RPMI8226 (cell line): ENCODE results near the gene NCAM1.

Experiments
- DNase-seq: peaks from one replicate; pipeline ENCODE4 v3.0.0-alpha.2; 2015

The NCAM1 gene

GRCh38 chr11:112971195-112971594, 10.0 kb downstream of the NCAM1 start:
- no peak for DNase-seq

DNA sequence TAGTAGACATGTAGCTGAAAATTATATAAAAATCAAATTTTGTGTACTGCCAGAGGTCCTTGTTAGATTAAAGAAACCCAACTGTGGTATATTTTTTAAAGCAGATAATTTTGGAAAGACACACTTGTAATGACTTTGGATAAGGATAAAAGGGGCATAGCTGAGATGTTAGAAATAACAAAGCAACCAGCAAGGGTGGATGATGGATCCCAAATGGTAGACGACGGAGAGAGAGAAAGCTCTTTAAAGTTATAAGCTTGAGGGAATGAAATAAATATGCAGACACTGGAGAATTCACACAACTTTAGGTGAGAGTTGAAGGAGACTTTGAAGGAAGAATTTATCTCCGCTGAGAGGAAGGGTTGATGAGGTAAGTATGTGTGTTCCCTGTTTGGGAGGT, 10.6 kb downstream of the NCAM1 start:
- DNase-seq: no peak

GRCh38 chr11:112972399-112973145, 11.4 kb downstream of the NCAM1 start:
- DNase-seq: no peak

DNA sequence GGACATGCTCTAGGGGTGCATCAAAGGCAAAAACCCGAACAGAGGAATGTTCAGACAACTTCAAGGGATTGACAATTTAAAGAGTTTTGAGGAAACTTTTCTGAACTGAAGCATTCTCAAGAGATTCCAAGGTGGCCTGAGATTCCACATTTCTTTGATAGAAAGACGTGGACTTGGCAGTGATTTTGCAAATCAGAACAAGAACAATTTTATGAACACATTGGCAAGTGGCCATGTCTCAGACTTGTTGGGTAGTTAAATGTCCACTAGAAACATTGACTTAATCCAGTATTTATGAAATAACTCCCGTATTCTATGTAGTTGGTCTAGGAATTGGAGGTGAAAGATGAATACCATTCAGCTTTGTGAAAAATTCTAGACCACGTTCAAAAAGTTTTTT, 13.8 kb downstream of the NCAM1 start:
- no peak for DNase-seq

DNA sequence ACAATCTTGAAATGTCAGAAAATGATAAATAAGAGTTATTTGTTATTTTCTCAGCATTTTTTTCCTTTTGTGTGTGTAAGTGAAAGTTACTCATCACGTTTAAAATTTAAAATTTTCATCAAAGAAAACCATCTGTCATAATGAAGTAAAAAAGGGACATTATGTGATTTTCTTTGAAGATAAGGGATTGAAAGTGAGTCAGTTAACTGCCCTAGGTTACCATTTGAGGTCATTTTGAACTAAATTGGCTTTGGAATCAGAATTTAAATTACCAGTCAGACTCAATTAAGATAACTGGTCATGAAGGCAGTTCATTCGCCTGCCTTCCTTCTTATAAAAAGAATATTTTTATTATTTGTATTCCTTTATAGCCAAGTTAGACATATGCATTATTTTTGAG, 14.3 kb downstream of the NCAM1 start:
- DNase-seq: no peak

DNA sequence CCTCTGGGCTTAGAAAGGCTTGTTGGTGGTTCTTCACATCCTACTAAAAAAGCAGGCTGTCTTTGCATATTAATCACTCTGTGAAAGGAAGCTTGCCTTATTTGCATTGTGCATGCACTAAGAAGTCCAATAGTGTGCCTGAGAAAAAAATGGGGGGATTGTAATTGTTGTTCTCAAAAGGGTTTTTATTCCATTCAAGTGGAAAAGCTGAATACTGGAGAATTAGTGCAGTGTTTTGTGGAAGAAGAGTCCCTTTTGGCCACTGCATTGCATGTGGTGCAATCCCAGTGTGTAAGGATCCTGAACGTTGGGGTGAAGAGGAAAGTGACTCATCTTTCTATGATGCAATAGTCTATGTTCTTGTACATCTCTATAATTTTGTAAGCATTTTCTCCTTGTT, 16.5 kb downstream of the NCAM1 start:
- DNase-seq: no peak

DNA sequence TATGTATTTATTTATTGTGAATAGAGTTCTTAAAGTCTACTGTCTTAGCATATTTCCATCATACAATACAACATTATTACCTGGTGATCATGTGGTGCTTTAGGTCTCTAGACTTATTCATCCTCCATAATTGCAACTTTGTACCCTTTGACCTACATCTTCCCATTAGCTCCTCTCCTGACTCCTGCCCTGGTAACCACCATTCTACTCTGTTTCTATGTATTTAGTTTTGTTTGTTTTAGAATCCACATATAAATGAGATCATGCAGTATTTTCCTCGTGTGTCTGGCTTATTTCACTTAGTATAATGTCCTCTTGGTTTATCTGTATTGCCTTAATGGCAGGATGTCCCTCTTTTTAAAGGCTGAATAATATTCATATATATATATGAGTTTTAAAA, 22.7 kb downstream of the NCAM1 start:
- DNase-seq: no peak

DNA sequence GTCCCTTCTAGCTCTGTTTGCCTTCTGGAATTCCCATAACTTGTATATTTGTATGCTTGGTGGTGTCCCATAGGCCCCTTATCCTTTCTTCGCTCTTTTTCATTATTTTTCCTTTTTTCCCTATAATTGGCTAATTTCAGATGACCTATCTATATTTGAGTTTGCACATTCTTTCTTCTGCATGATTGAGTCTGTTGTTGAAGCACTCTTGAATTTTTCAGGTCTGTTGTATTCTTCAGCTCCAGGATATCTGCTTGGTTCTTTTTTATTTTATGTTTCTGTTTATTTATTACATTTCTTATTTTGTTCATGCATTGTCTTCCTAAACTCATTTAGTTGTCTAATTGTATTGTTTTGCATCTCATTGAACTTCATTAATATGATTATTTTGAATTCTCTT, 28.0 kb downstream of the NCAM1 start:
- no peak for DNase-seq

DNA sequence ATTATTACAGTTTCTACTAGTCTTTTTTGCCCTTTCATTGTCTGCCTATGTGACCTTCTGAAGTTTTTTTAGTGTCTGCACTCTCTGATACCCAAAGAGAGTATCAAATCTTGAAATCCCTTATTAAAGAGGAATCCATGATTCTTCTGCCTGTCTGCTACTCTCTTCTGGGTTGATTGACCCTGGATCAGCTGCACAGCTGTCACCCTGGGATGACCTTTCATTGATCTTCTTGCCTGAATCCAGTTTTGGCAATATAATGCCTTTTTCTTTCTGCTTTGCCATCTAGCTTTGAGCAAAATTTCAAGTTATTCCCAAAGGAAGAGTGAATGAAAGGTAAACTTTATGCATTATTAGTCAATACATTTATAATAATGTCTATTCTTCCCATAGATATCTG, 32.6 kb downstream of the NCAM1 start:
- DNase-seq: no peak

GRCh38 chr11:112995423-112996090, 34.3 kb downstream of the NCAM1 start:
- no peak for DNase-seq

- DNase-seq: no peak
Observed at GRCh38 chr11:112996994-112997393, 35.8 kb downstream of the NCAM1 start.

- DNase-seq: no peak
Observed at GRCh38 chr11:112997857-112998466, 36.7 kb downstream of the NCAM1 start.

DNA sequence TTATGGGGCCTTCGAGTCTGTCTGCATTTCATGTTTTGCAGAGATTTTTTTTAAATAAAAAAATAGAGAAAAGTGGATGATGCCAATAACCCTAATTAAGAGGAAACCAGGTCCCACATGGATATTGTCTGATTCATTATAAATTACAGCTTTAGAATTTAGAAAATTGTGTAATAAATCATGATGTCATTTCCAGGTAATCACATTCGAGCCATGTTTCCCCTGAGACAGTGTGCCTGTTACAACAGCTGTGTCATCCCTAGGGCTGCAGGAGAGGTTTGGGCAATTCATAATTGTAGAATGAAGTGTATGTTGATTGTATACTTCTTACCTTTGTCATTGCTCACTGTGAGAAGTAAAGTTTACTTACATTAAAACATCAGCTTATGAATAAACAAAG, 38.3 kb downstream of the NCAM1 start:
- DNase-seq: no peak

DNA sequence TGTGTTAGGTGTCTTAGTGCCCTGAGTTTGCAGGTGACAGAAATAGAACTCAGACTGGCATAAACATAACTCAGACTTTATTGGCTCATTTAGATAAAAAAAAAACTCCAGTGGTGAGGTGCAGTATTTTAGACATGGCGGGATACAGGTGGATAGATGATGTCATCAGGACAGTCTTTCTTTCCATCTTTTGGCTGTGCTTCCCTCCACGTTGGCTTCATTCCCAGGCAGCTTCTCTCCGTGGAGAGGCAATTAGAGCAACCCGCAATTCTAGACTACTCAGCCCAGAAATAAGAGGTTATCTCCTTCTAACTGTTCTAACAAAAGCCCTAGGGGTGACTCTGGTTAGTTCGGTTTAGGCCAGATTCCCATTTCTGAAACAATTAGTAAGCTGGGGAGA, 40.5 kb downstream of the NCAM1 start:
- DNase-seq: peak; percentile 33

DNA sequence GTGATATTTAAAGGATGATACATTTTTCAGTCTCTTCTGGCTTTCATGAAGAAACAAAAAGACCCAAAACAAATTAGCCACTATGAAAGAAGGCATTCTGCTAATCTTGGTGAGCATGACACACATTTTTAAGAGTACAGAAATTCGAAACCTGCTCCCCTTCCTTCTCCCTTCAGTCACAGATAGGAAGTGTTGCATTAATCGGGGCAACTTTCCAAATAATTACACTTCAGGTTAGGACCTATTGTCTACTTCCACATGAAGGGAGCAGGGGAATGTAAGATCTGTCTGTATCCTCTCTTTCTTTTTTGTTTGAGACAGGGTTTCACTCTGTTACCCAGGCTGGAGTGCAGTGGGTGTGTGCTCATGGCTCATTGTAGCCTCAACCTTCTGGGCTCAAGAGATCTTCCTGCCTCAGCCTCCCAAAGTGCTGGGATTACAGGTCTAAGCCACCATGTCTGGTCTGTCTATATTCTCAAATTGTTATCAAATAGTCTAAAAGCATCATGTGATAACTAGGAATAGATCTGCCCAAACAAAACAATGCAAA, 45.8 kb downstream of the NCAM1 start:
- DNase-seq: no peak

- peak; percentile 61 for DNase-seq
Observed at GRCh38 chr11:113014262-113015097, 53.3 kb downstream of the NCAM1 start.

- no peak for DNase-seq
Observed at GRCh38 chr11:113015098-113015455, 53.9 kb downstream of the NCAM1 start.

DNA sequence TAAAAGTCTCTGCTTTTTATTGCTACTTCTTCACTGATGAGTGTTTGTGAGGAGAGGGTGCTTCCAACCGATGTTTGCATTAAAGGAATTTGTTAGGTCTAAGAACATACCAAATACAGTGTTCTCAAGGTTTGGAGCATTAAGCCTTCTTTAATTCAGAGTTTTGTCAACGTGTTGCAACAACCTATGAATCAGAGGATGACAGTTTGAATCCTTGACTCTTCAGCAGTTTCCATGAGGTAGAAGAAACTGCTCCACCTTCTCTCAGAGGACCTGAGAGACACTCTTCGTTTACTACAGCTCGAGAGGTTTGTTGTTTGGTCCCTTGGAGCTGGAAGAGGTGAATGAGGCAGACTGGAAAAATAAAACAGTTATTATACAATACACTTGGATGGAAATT, 55.7 kb downstream of the NCAM1 start:
- DNase-seq: no peak

- no peak for DNase-seq
Observed at GRCh38 chr11:113018913-113019312, 57.7 kb downstream of the NCAM1 start.

- DNase-seq: no peak
Observed at GRCh38 chr11:113019711-113020110, 58.5 kb downstream of the NCAM1 start.

- no peak for DNase-seq
Observed at GRCh38 chr11:113021111-113021510, 59.9 kb downstream of the NCAM1 start.

DNA sequence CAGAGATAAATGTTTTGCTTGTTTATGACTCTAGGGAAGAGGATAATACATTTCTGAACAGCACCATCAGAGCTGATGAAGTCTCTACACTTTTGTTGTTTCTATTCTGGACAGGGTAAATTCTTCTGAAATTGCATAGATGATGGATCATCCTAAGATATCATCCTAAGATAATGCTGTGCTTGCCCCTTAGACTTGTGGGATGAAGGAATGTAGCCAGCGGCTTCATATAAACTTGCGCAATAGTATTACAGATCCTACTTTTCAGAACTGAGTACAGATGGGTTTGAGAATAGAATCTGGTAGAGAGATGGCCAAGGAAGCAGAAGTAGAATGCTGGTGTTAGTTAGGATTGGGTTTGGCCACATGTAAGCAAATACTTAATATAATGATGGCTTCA, 61.0 kb downstream of the NCAM1 start:
- DNase-seq: no peak

GRCh38 chr11:113023228-113023627, 62.0 kb downstream of the NCAM1 start:
- DNase-seq: no peak
